ENCODE measurements around the gene PAEP. TPM values are rescaled to one million over a fixed set of nuclear protein-coding genes. Genes with fewer than 3 reads are reported as not detected.
"Not testable (repeated sequence)": the region's sequence is repeated elsewhere in the genome, so short reads cannot be mapped to it uniquely, and the experiment has no call there.

Gene PAEP
- total and polyA plus RNA-seq, 2 experiments from 2014 or later: not detected

GRCh38 chr9:135526089-135526729 is 35.3 kb upstream of the PAEP start:
- Histone ChIP-seq H3K9me2 (ENCODE audit: insufficient read depth) (no peaks in the 10 kb centered on the region), H3K9me3 (ENCODE audit: low read depth) (no peaks in the 10 kb centered on the region), H3K4me1 (ENCODE audit: insufficient read depth) (no peaks in the 10 kb centered on the region), H4K20me1 (ENCODE audit: insufficient read depth) (no peaks in the 10 kb centered on the region), H3K36me3 (ENCODE audit: low read depth) (no peaks in the 10 kb centered on the region), H3K79me2 (ENCODE audit: insufficient read depth) (no peaks in the 10 kb centered on the region), H3K4me2 (ENCODE audit: unreplicated experiment) (no peak overlapping the region), H3K9ac (no peak overlapping the region), H3K27ac (no peak overlapping the region), H2AFZ (no peak overlapping the region), H3F3A (ENCODE audit: insufficient read depth) (no peaks in the 10 kb centered on the region), H3K27me3 (replicated peaks; ENCODE audit: insufficient read depth) (peaks cover 4% of the 10 kb centered on the region; the same call in 1 of the 2 replicates), H3K4me3 (no peak overlapping the region)
- WGBS, 2 experiments (ENCODE audit: low coverage in 1 of 2, low lambda C conversion rate in 2 of 2, missing lambda C conversion rate in 2 of 2): 33 to 43% methylated on average over 6 to 11 of the region's 11 CpGs
- TF ChIP-seq EZH2phosphoT487 (IDR thresholded peaks at IDR 0.05; ENCODE audit: insufficient read depth, low read depth) (no peak), EZH2 (IDR thresholded peaks at IDR 0.05; ENCODE audit: insufficient read depth, poor library complexity, severe bottlenecking) (no peak)
- DNase-seq: no peak
- in situ Hi-C loops (cut with MboI): no loop called here

- H4K20me1 ChIP-seq (ENCODE audit: insufficient read depth): no peaks in the 10 kb centered on the region
- no peaks in the 10 kb centered on the region for H3K9me2 ChIP-seq (ENCODE audit: insufficient read depth)
- H3K27ac ChIP-seq: no peak overlapping the region
- 65 to 76% methylated on average over 23 to 29 of the region's 30 CpGs for WGBS, 2 experiments (ENCODE audit: low coverage in 1 of 2, low lambda C conversion rate in 2 of 2, missing lambda C conversion rate in 2 of 2)
- no peaks in the 10 kb centered on the region for H3K36me3 ChIP-seq (ENCODE audit: low read depth)
- in situ Hi-C loops (cut with MboI): no loop called here
- H3K9ac ChIP-seq: no peak overlapping the region
- H3K9me3 ChIP-seq (ENCODE audit: low read depth): no peaks in the 10 kb centered on the region
- no peaks in the 10 kb centered on the region for H3K79me2 ChIP-seq (ENCODE audit: insufficient read depth)
- no peak overlapping the region for H2AFZ ChIP-seq
- H3K27me3 ChIP-seq (replicated peaks; ENCODE audit: insufficient read depth): peaks cover 4% of the 10 kb centered on the region; the same call in 1 of the 2 replicates
- no peak overlapping the region for H3K4me3 ChIP-seq
- no peaks in the 10 kb centered on the region for H3F3A ChIP-seq (ENCODE audit: insufficient read depth)
- no peak for TF ChIP-seq EZH2 (IDR thresholded peaks at IDR 0.05; ENCODE audit: insufficient read depth, poor library complexity, severe bottlenecking)
- TF ChIP-seq EZH2phosphoT487 (IDR thresholded peaks at IDR 0.05; ENCODE audit: insufficient read depth, low read depth): no peak
- no peak for DNase-seq
- H3K4me1 ChIP-seq (ENCODE audit: insufficient read depth): no peaks in the 10 kb centered on the region
- H3K4me2 ChIP-seq (ENCODE audit: unreplicated experiment): no peak overlapping the region
These were observed 34.6 kb upstream of the PAEP start for GRCh38 chr9:135526730-135527571.

- H4K20me1 ChIP-seq (ENCODE audit: insufficient read depth); H3F3A ChIP-seq (ENCODE audit: insufficient read depth); H3K4me1 ChIP-seq (ENCODE audit: insufficient read depth); H3K9ac ChIP-seq; H3K36me3 ChIP-seq (ENCODE audit: low read depth); H3K27ac ChIP-seq; in situ Hi-C loops (cut with MboI); H3K9me3 ChIP-seq (ENCODE audit: low read depth); H3K4me2 ChIP-seq (ENCODE audit: unreplicated experiment); H2AFZ ChIP-seq; H3K79me2 ChIP-seq (ENCODE audit: insufficient read depth); H3K9me2 ChIP-seq (ENCODE audit: insufficient read depth); H3K4me3 ChIP-seq; DNase-seq: not testable (repeated sequence)
- WGBS, 2 experiments (ENCODE audit: low coverage in 1 of 2, low lambda C conversion rate in 2 of 2, missing lambda C conversion rate in 2 of 2): 79% methylated on average over 10 of the region's 10 CpGs
- peaks cover 17% of the 10 kb centered on the region for H3K27me3 ChIP-seq (replicated peaks; ENCODE audit: insufficient read depth)
These were observed 32.6 kb upstream of the PAEP start for GRCh38 chr9:135528842-135529435.

- Histone ChIP-seq H3K4me3 (no peak overlapping the region), H2AFZ (no peak overlapping the region), H3K4me2 (ENCODE audit: unreplicated experiment) (no peak overlapping the region), H3K79me2 (ENCODE audit: insufficient read depth) (no peaks in the 10 kb centered on the region), H3K4me1 (ENCODE audit: insufficient read depth) (no peaks in the 10 kb centered on the region), H3K36me3 (ENCODE audit: low read depth) (no peaks in the 10 kb centered on the region), H3K9ac (no peak overlapping the region), H3K9me2 (ENCODE audit: insufficient read depth) (no peaks in the 10 kb centered on the region), H3K27me3 (replicated peaks; ENCODE audit: insufficient read depth) (peaks cover 20% of the 10 kb centered on the region), H4K20me1 (ENCODE audit: insufficient read depth) (no peaks in the 10 kb centered on the region), H3K27ac (no peak overlapping the region), H3K9me3 (ENCODE audit: low read depth) (no peaks in the 10 kb centered on the region), H3F3A (ENCODE audit: insufficient read depth) (no peaks in the 10 kb centered on the region)
- 27% methylated on average over 5 of the region's 5 CpGs for WGBS, 2 experiments (ENCODE audit: low coverage in 1 of 2, low lambda C conversion rate in 2 of 2, missing lambda C conversion rate in 2 of 2)
- no peak for DNase-seq
- TF ChIP-seq EZH2 (IDR thresholded peaks at IDR 0.05; ENCODE audit: insufficient read depth, poor library complexity, severe bottlenecking) (no peak), EZH2phosphoT487 (IDR thresholded peaks at IDR 0.05; ENCODE audit: insufficient read depth, low read depth) (no peak)
- in situ Hi-C loops (cut with MboI): no loop called here
These were observed 31.4 kb upstream of the PAEP start for GRCh38 chr9:135530146-135530545.

All from GM23248 (cell line).